Right lobe of liver (tissue), 6 donors: ENCODE data around the gene MROH9. TPM values are rescaled to one million over a fixed set of nuclear protein-coding genes. Genes with fewer than 3 reads are reported as not detected.

Experiments used
- ATAC-seq, 4 donors: fragments of 200-7000 bp; cut with Tn5 transposase; one replicate each; pipeline ENCODE4 v1.9.1; 2020; ENCODE audit warnings: mild to moderate bottlenecking in 4 of 4, moderate library complexity in 4 of 4
- DNase-seq, 3 donors: peaks; one replicate each; pipeline ENCODE4 v3.0.0-alpha.2; 2020
- H3K27ac ChIP-seq, 3 donors: fragments of 200-600 bp; one replicate each; pipeline ENCODE4 v1.8.0; 2022
- H3K27me3 ChIP-seq, 2 donors: fragments of 200-600 bp; one replicate each; pipeline ENCODE4 v1.8.0; 2022
- H3K36me3 ChIP-seq, 4 donors: fragments of 200-600 bp; sonication (generic) in 1 of 4; one replicate each; pipeline versions ENCODE4 v1.5.1 to v1.8.0; 2017 to 2022; ENCODE audit warnings: control low read depth in 1 of 4
- H3K4me1 ChIP-seq, 4 donors: fragments of 200-600 bp; sonication (generic) in 1 of 4; one replicate each; pipeline versions ENCODE4 v1.5.1 to v1.8.0; 2017 to 2022; ENCODE audit warnings: control low read depth in 1 of 4
- H3K4me3 ChIP-seq, 3 donors: fragments of 200-600 bp; one replicate each; pipeline ENCODE4 v1.8.0; 2022
- H3K9me3 ChIP-seq, 4 donors: fragments of 200-600 bp; sonication (generic) in 1 of 4; one replicate each; pipeline versions ENCODE4 v1.5.1 to v1.8.0; 2017 to 2022; ENCODE audit warnings: control low read depth in 1 of 4
- CTCF ChIP-seq, 4 donors: fragments of 200-600 bp in 3 of 4; fragments of 450-650 bp in 1 of 4; IDR thresholded peaks; one replicate each; pipeline versions ENCODE4 v1.5.1 to v1.8.0; 2016 to 2022; ENCODE audit warnings: antibody characterized with exemption in 4 of 4, mild to moderate bottlenecking in 2 of 4
- POLR2A ChIP-seq: fragments of 450-650 bp; IDR thresholded peaks from one replicate; pipeline ENCODE4 v1.6.1; 2017; ENCODE audit warnings: antibody characterized with exemption, mild to moderate bottlenecking
- WGBS: methylation state at CpG from one replicate; pipeline ENCODE4 v1.1.6; 2018; ENCODE audit warnings: low coverage, low lambda C conversion rate; ENCODE audit not compliant: insufficient coverage; ENCODE audit errors: missing lambda C conversion rate; 5-methylcytosine and 5-hydroxymethylcytosine counted together
- intact Hi-C, 2 donors: fragments of 100-400 bp; cut with DNase I; formaldehyde crosslinking; loops; one replicate each; pipeline versions ENCODE4 v1.11.2 to v1.14.1; 2022
- total RNA-seq, 6 experiments: library from RNA; depleted of rRNA in 2 of 6; stranded (reverse); fragments of >200 nt in 2 of 6; fragmentation: NEBNext Ultra II Directional in 3 of 6; extraction: Animal tissue kit (Norgen Biotek cat#: 25700) in 3 of 6; gene quantifications; one replicate each; pipeline versions ENCODE4 v1.1.0 to v1.2.4, GENCODE V29; 2016 to 2023
- donor health status: DM: no; HTN: yes; CAD: no.
- donor health status: DM: no; HTN: no; CAD: no.
- donor health status: DM: no; HTN: no; CAD: no.
- donor health status: DM: no; HTN: yes; CAD: no.
- donor health status: DM: no; HTN: yes; CAD: no.

The MROH9 gene
- total RNA-seq, 6 experiments from 2014 or later = not detected

GRCh38 chr1:171107969-171108368 is 172.6 kb downstream of the MROH9 start:
- DNase-seq (no peak), ATAC-seq (no peak)
- H3K36me3 ChIP-seq = peaks cover 0 to 77% (median 38%) of the 10 kb centered on the region in 4 donors
- peaks cover 0 to 6% (median 0%) of the 10 kb centered on the region in 4 donors for H3K4me1 ChIP-seq
- TF ChIP-seq POLR2A = no peak
- TF ChIP-seq CTCF (IDR thresholded peaks at IDR 0.05) = no peak
- H3K27me3 ChIP-seq = no peaks in the 10 kb centered on the region
- H3K27ac ChIP-seq = no peak overlapping the region
- no peak overlapping the region for H3K4me3 ChIP-seq
- no peaks in the 10 kb centered on the region for H3K9me3 ChIP-seq
- intact Hi-C loops = no loop called here
- WGBS = 78% methylated on average over 6 of the region's 8 CpGs

DNA sequence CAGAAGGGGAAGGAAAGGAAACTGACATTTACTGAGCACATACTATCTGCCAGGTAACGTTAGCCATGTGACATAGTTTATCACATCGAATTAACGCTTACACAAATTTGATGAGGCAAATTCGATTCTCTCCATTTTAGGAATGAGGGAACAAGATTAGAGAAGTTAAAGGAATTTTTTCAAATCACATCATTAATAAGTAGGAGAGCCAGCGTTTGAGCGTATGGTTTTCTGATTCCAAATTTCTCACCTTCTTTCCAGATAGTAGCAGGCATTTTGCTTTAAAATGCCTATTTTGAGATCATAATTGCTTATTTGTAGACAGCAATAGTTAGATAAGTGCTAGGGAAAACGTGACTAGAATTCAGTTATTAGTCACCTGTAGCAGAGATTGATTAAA is 174.6 kb downstream of the MROH9 start:
- Histone ChIP-seq H3K36me3 (peaks cover 0 to 63% (median 29%) of the 10 kb centered on the region in 4 donors), H3K27me3 (no peaks in the 10 kb centered on the region), H3K27ac (no peak overlapping the region), H3K9me3 (no peaks in the 10 kb centered on the region), H3K4me3 (no peak overlapping the region), H3K4me1 (peaks cover 0 to 13% (median 0%) of the 10 kb centered on the region in 4 donors)
- DNase-seq = no peak
- 85% methylated on average over 7 of the region's 7 CpGs for WGBS
- intact Hi-C loops = no loop called here
- no peak for ATAC-seq
- TF ChIP-seq CTCF (IDR thresholded peaks at IDR 0.05) (no peak), POLR2A (no peak)

DNA sequence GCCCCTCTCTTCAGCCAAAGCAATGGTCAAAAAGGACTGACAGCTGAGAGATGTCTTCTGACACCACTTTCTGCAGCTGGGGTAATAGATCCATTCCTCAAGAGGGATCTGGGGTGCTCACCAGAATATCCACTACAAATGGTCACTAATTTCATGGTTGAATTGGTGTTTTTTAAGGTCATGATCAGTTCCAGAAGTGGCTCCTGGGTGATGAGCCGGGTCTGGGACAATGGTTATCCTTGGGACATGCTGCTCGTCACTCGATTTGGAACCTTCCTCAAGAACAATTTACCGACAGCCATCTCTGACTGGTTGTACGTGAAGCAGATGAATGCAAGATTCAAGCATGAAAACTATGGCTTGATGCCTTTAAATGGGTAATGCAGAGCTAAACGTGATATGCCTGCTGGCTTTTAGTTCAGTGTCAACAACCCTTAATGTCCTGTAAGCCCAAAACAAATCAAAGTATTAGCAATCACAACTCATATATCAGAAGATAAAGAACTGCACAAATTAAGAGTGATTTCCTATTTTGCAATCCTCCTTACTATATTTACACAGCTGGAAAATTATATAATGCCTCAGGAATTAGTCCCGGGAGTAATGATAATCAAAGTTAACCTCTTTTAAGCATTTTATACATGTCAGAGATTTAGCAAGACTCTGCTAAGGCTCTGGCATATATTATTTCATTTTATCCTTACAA is 175.4 kb downstream of the MROH9 start:
- ATAC-seq (no peak), DNase-seq (no peak)
- Histone ChIP-seq H3K27ac (no peak overlapping the region), H3K36me3 (peaks cover 0 to 61% (median 27%) of the 10 kb centered on the region in 4 donors), H3K9me3 (no peaks in the 10 kb centered on the region), H3K27me3 (no peaks in the 10 kb centered on the region), H3K4me1 (peaks cover 0 to 13% (median 0%) of the 10 kb centered on the region in 4 donors), H3K4me3 (no peak overlapping the region)
- 39% methylated on average over 4 of the region's 7 CpGs for WGBS
- TF ChIP-seq POLR2A (no peak), CTCF (IDR thresholded peaks at IDR 0.05) (no peak)
- intact Hi-C loops = no loop called here

DNA sequence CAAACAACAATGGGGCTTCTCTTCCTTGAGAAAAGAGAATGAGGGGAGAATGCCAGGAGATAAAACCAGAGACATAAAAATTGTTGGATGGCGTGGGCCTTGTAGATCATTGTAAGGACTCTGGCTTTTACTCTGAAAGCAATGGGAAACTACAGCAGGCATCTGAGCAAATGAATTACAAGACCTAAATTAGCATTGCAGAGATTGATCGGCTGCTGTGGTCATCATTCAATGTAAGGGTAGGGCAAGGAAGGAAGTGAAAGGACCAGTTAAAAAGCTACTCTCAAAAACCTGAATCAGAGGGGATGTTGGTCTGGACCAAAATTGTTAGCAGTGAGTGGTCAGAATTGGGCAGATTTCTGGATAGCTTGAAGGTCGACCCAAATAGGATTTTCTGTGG is 176.8 kb downstream of the MROH9 start:
- WGBS = 89% methylated on average over 3 of the region's 3 CpGs
- no peak for DNase-seq
- peaks cover 0 to 57% (median 27%) of the 10 kb centered on the region in 4 donors for H3K36me3 ChIP-seq

More for the DNA sequence above, 176.8 kb downstream of the MROH9 start:
- Histone ChIP-seq H3K27me3 (no peaks in the 10 kb centered on the region), H3K9me3 (no peaks in the 10 kb centered on the region), H3K4me3 (no peak overlapping the region), H3K27ac (no peak overlapping the region), H3K4me1 (peaks cover 0 to 21% (median 0%) of the 10 kb centered on the region in 4 donors)
- TF ChIP-seq CTCF (IDR thresholded peaks at IDR 0.05) (no peak), POLR2A (no peak)
- ATAC-seq = no peak
- intact Hi-C loops = no loop called here
